Spinal cord (tissue), 10 donors: Measurements from ENCODE around the gene CEP295NL. TPM values are rescaled to one million over a fixed set of nuclear protein-coding genes. Genes with fewer than 3 reads are reported as not detected.

Experiments used
- DNase-seq, 6 donors: peaks; one replicate each; pipeline versions ENCODE4 v3.0.0 to v3.0.0-alpha.2; 2013 to 2015; ENCODE audit warnings: low spot score in 6 of 6, low read depth in 4 of 6
- H3K27ac ChIP-seq: one replicate; pipeline ENCODE4 v1.5.1; 2013; ENCODE audit warnings: low read depth, low read length, control low read depth
- H3K27me3 ChIP-seq: one replicate; pipeline ENCODE4 v1.6.1; 2013; ENCODE audit warnings: low read length; ENCODE audit not compliant: control insufficient read depth, insufficient read depth
- H3K36me3 ChIP-seq: one replicate; pipeline ENCODE4 v1.6.1; 2013; ENCODE audit warnings: low read length; ENCODE audit not compliant: control insufficient read depth, insufficient read depth
- H3K4me1 ChIP-seq: one replicate; pipeline ENCODE4 v1.6.1; 2013; ENCODE audit warnings: low read length; ENCODE audit not compliant: control insufficient read depth, insufficient read depth
- H3K4me3 ChIP-seq: one replicate; pipeline ENCODE4 v1.5.1; 2013; ENCODE audit warnings: low read depth, low read length, control low read depth
- H3K9me3 ChIP-seq: one replicate; pipeline ENCODE4 v1.6.1; 2013; ENCODE audit warnings: low read length; ENCODE audit not compliant: control insufficient read depth, insufficient read depth
- WGBS: methylation state at CpG from one replicate; pipeline ENCODE4 v1.1.5; 2013; ENCODE audit warnings: missing lambda C conversion rate; ENCODE audit not compliant: insufficient coverage; 5-methylcytosine and 5-hydroxymethylcytosine counted together
- polyA plus RNA-seq, 2 donors: library from polyadenylated mRNA; unstranded; fragments of 120-200 nt; gene quantifications; one replicate each; pipeline ENCODE4 v1.2.1, GENCODE V29; 2013; ENCODE audit not compliant: insufficient read length in 2 of 2
- total RNA-seq, 2 donors: library from RNA; depleted of rRNA in 1 of 2; stranded (reverse); fragments of 120-200 nt in 1 of 2; fragments of >200 nt in 1 of 2; gene quantifications; one replicate each; pipeline versions ENCODE4 v1.2.3 to v1.2.4, GENCODE V29; 2013 to 2014
- donor health status: healthy.

Gene CEP295NL
- total and polyA plus RNA-seq, 4 donors, result 0.27 to 3.3 (median 3.1) TPM

- no peaks in the 10 kb centered on the region for H3K27me3 ChIP-seq
- no peak overlapping the region for H3K4me3 ChIP-seq
- DNase-seq, result no peak
- H3K36me3 ChIP-seq, result peaks cover 24% of the 10 kb centered on the region
- peaks cover 7% of the 10 kb centered on the region for H3K4me1 ChIP-seq
- no peaks in the 10 kb centered on the region for H3K9me3 ChIP-seq
- no CpG with 5 or more reads among the region's 4 CpGs for WGBS
- H3K27ac ChIP-seq, result no peak overlapping the region
Observed at GRCh38 chr17:78861229-78861628, 41.8 kb downstream of the CEP295NL start.

- H3K4me1 ChIP-seq, result peaks cover 3% of the 10 kb centered on the region
- H3K4me3 ChIP-seq, result no peak overlapping the region
- peaks cover 41% of the 10 kb centered on the region for H3K36me3 ChIP-seq
- no peaks in the 10 kb centered on the region for H3K27me3 ChIP-seq
- no peaks in the 10 kb centered on the region for H3K9me3 ChIP-seq
- DNase-seq, result no peak
- H3K27ac ChIP-seq, result no peak overlapping the region
- 92% methylated on average over 4 of the region's 4 CpGs for WGBS
Observed at GRCh38 chr17:78859051-78859450, 44.0 kb downstream of the CEP295NL start.

GRCh38 chr17:78857266-78857665 lies 45.7 kb downstream of the CEP295NL start:
- peaks cover 51% of the 10 kb centered on the region for H3K36me3 ChIP-seq
- WGBS, result 97% methylated on average over 14 of the region's 14 CpGs
- H3K27ac ChIP-seq, result no peak overlapping the region
- H3K4me1 ChIP-seq, result peaks cover 3% of the 10 kb centered on the region
- H3K9me3 ChIP-seq, result no peaks in the 10 kb centered on the region
- no peaks in the 10 kb centered on the region for H3K27me3 ChIP-seq
- no peak overlapping the region for H3K4me3 ChIP-seq
- DNase-seq, result no peak

- Histone ChIP-seq H3K27ac (no peak overlapping the region), H3K4me1 (peaks cover 3% of the 10 kb centered on the region), H3K9me3 (no peaks in the 10 kb centered on the region), H3K4me3 (no peak overlapping the region), H3K27me3 (no peaks in the 10 kb centered on the region), H3K36me3 (peaks cover 59% of the 10 kb centered on the region)
- no peak for DNase-seq
- WGBS, result 96% methylated on average over 24 of the region's 25 CpGs
Observed at GRCh38 chr17:78855561-78856165, 47.3 kb downstream of the CEP295NL start.

GRCh38 chr17:78854508-78854907 lies 48.5 kb downstream of the CEP295NL start:
- DNase-seq, result no peak
- no peak overlapping the region for H3K4me3 ChIP-seq
- no peaks in the 10 kb centered on the region for H3K4me1 ChIP-seq
- no peak overlapping the region for H3K27ac ChIP-seq
- H3K9me3 ChIP-seq, result no peaks in the 10 kb centered on the region
- H3K27me3 ChIP-seq, result no peaks in the 10 kb centered on the region
- H3K36me3 ChIP-seq, result peaks cover 57% of the 10 kb centered on the region
- WGBS, result 92% methylated on average over 5 of the region's 9 CpGs

- Histone ChIP-seq H3K27me3 (no peaks in the 10 kb centered on the region), H3K36me3 (peaks cover 57% of the 10 kb centered on the region), H3K27ac (no peak overlapping the region), H3K9me3 (no peaks in the 10 kb centered on the region), H3K4me3 (no peak overlapping the region), H3K4me1 (no peaks in the 10 kb centered on the region)
- DNase-seq, result no peak
- 92% methylated on average over 5 of the region's 11 CpGs for WGBS
Observed at GRCh38 chr17:78853926-78854394, 49.0 kb downstream of the CEP295NL start.

GRCh38 chr17:78852709-78853121 lies 50.3 kb downstream of the CEP295NL start:
- H3K4me1 ChIP-seq, result no peaks in the 10 kb centered on the region
- no peak overlapping the region for H3K27ac ChIP-seq
- no peak overlapping the region for H3K4me3 ChIP-seq
- H3K9me3 ChIP-seq, result no peaks in the 10 kb centered on the region
- no peak for DNase-seq
- peaks cover 55% of the 10 kb centered on the region for H3K36me3 ChIP-seq
- no peaks in the 10 kb centered on the region for H3K27me3 ChIP-seq
- 87% methylated on average over 16 of the region's 16 CpGs for WGBS

GRCh38 chr17:78849026-78849425 lies 54.0 kb downstream of the CEP295NL start:
- H3K4me3 ChIP-seq, result no peak overlapping the region
- no peak overlapping the region for H3K27ac ChIP-seq
- H3K9me3 ChIP-seq, result no peaks in the 10 kb centered on the region
- DNase-seq, result no peak
- H3K36me3 ChIP-seq, result peaks cover 21% of the 10 kb centered on the region
- H3K4me1 ChIP-seq, result peaks cover 8% of the 10 kb centered on the region
- 98% methylated on average over 5 of the region's 5 CpGs for WGBS
- H3K27me3 ChIP-seq, result no peaks in the 10 kb centered on the region

GRCh38 chr17:78847052-78847451 lies 55.9 kb downstream of the CEP295NL start:
- WGBS, result no CpG with 5 or more reads among the region's 3 CpGs
- H3K4me1 ChIP-seq, result peaks cover 12% of the 10 kb centered on the region
- DNase-seq, result no peak

GRCh38 chr17:78844301-78845005 lies 58.5 kb downstream of the CEP295NL start:
- Histone ChIP-seq H3K9me3 (no peaks in the 10 kb centered on the region), H3K4me3 (no peak overlapping the region), H3K27ac (no peak overlapping the region), H3K4me1 (peaks cover 19% of the 10 kb centered on the region), H3K36me3 (no peaks in the 10 kb centered on the region), H3K27me3 (no peaks in the 10 kb centered on the region)
- 91% methylated on average over 7 of the region's 9 CpGs for WGBS
- no peak for DNase-seq

More at GRCh38 chr17:78847052-78847451, 55.9 kb downstream of the CEP295NL start:
- H3K9me3 ChIP-seq, result no peaks in the 10 kb centered on the region
- peaks cover 9% of the 10 kb centered on the region for H3K36me3 ChIP-seq
- no peak overlapping the region for H3K27ac ChIP-seq
- no peak overlapping the region for H3K4me3 ChIP-seq
- no peaks in the 10 kb centered on the region for H3K27me3 ChIP-seq
